Calu3 (cell line): Measurements from ENCODE around the gene IPO11. TPM values are rescaled to one million over a fixed set of nuclear protein-coding genes. Genes with fewer than 3 reads are reported as not detected.
A peak's percentile ranks its signal among the peaks of the same experiment; 100 is the strongest.

Experiments used
- Bru-seq: library from RNA; stranded (reverse); fragments of 400-500 nt; gene quantifications from one replicate; lab custom pipeline; 2021; lab: Mats Ljungman, UMichigan
- BruChase-seq, 2 experiments: library from RNA; stranded (reverse); fragments of 400-500 nt; gene quantifications; one replicate each; lab custom pipeline; 2021; lab: Mats Ljungman, UMichigan
- BruUV-seq: library from RNA; stranded (reverse); fragments of 400-500 nt; replicated peaks from 2 replicates; lab custom pipeline; 2021; lab: Mats Ljungman, UMichigan
- CTCF ChIA-PET: fragments of 300-600 bp; sonication (Branson Sonifier 250); formaldehyde crosslinking; loops from one replicate; lab custom pipeline; 2022; ENCODE audit warnings: antibody characterized with exemption; lab: Charles Lee
- DNase-seq: peaks from one replicate; pipeline ENCODE4 v3.0.0; 2022
- H3K27ac Mint-ChIP-seq: one replicate; pipeline ENCODE4 v1.8.0; 2022; ENCODE audit warnings: mixed read lengths; ENCODE audit not compliant: unreplicated experiment
- H3K27me3 Mint-ChIP-seq: one replicate; pipeline ENCODE4 v1.8.0; 2022; ENCODE audit warnings: mixed read lengths; ENCODE audit not compliant: unreplicated experiment
- H3K36me3 Mint-ChIP-seq: one replicate; pipeline ENCODE4 v1.8.0; 2022; ENCODE audit warnings: mild to moderate bottlenecking, moderate library complexity, mixed read lengths; ENCODE audit not compliant: insufficient read depth, unreplicated experiment
- H3K4me1 Mint-ChIP-seq: one replicate; pipeline ENCODE4 v1.8.0; 2022; ENCODE audit warnings: mild to moderate bottlenecking, low read depth, mixed read lengths; ENCODE audit not compliant: unreplicated experiment
- H3K4me3 Mint-ChIP-seq: one replicate; pipeline ENCODE4 v1.8.0; 2022; ENCODE audit warnings: mild to moderate bottlenecking, low read depth, moderate library complexity, mixed read lengths; ENCODE audit not compliant: unreplicated experiment
- H3K9me3 Mint-ChIP-seq: one replicate; pipeline ENCODE4 v1.8.0; 2022; ENCODE audit warnings: low read depth, mixed read lengths; ENCODE audit not compliant: unreplicated experiment
- CTCF ChIP-seq: fragments of 200-600 bp; IDR thresholded peaks from one replicate; pipeline ENCODE4 v1.8.0; 2022; ENCODE audit warnings: antibody characterized with exemption; ENCODE audit not compliant: unreplicated experiment
- intact Hi-C: fragments of 100-400 bp; cut with micrococcal nuclease; formaldehyde crosslinking; loops from one replicate; pipeline ENCODE4 v1.10.0; 2022; ENCODE audit not compliant: unreplicated experiment
- long read RNA-seq: library from polyadenylated mRNA; stranded (forward); transcript quantifications from one replicate; pipeline ENCODE4 v2.0.0, GENCODE V29; 2022
- total RNA-seq: library from RNA; stranded (reverse); gene quantifications from 2 replicates; pipeline ENCODE4 v1.2.3, GENCODE V29; 2022

The IPO11 gene
- total RNA-seq: 43.4 and 47.3 TPM in 2 replicates
- percentile 87 among the genes with signal in this experiment for Bru-seq, nascent RNA
- percentile 66 among the genes with signal in this experiment for BruChase-seq, experiment 1, labeled RNA remaining after a 6-hour chase
- percentile 65 among the genes with signal in this experiment for BruChase-seq, experiment 2, labeled RNA remaining after a 2-hour chase
- long read RNA-seq, full-length matches to known transcripts: 7 of 18 reads
- long read RNA-seq, partial matches to known transcripts: 4 of 18 reads
- long read RNA-seq, other reads (novel, unspliced or antisense): 7 of 18 reads

GRCh38 chr5:62412549-62413329 is at the start of gene IPO11:
Gene IPO11, plus strand, starts transcription at chr5:62412763. Its CDS starts 24,517 bp downstream, at chr5:62437280.
- intact Hi-C loops: no loop called here
- peaks cover 14% of the 10 kb centered on the region for H3K4me1 Mint-ChIP-seq

GRCh38 chr5:62369039-62369438 is 43.5 kb upstream of the IPO11 start:
- TF ChIP-seq CTCF: no peak
- no peak for DNase-seq
- Mint-ChIP-seq H3K9me3 (no peaks in the 10 kb centered on the region), H3K4me3 (no peak overlapping the region), H3K36me3 (peaks cover 16% of the 10 kb centered on the region), H3K27ac (no peak overlapping the region), H3K4me1 (no peaks in the 10 kb centered on the region), H3K27me3 (no peaks in the 10 kb centered on the region)
- no TSS peak for BruUV-seq
- CTCF ChIA-PET: no interaction called here
- intact Hi-C loops: no loop called here

More at GRCh38 chr5:62412549-62413329, at the start of gene IPO11:
- no TSS peak for BruUV-seq
- CTCF ChIA-PET: interaction anchor here (2.5 kb wide), 1 partner anchor 9 kb away, joined by 31 read pairs; the partner anchor contains the start of gene DIMT1
- no peak for TF ChIP-seq CTCF
- Mint-ChIP-seq H3K27ac (peak within 1 kb of the TSS; percentile 90), H3K9me3 (no peaks in the 10 kb centered on the region), H3K4me3 (peak within 1 kb of the TSS; percentile 90), H3K36me3 (peaks cover 18% of the 10 kb centered on the region), H3K27me3 (no peaks in the 10 kb centered on the region)
- peak; percentile 97 for DNase-seq

DNA sequence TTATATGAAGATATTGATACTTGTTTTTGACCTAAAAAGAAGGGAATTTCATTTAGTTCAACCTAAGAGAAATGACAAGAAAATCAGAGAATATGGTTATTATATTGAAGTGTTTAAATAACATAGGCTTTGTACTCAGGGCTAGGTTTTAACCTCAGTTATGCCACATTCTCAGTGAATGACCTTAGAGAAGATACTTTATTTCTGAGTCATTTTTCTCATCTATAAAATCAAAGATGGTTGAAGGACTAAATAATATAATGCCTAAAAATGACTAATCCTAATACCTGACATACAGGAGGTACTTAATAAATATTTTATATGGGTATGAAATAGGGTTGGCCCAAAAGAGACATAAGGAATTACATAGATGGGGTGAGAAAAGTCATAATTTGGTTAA is 41.2 kb upstream of the IPO11 start:
- no peak for TF ChIP-seq CTCF
- H3K36me3 Mint-ChIP-seq: peaks cover 13% of the 10 kb centered on the region
- intact Hi-C loops: no loop called here
- H3K27ac Mint-ChIP-seq: no peak overlapping the region
- no peaks in the 10 kb centered on the region for H3K27me3 Mint-ChIP-seq
- H3K4me3 Mint-ChIP-seq: no peak overlapping the region
- no peaks in the 10 kb centered on the region for H3K4me1 Mint-ChIP-seq
- DNase-seq: no peak
- no peaks in the 10 kb centered on the region for H3K9me3 Mint-ChIP-seq
- BruUV-seq: no TSS peak
- CTCF ChIA-PET: no interaction called here

DNA sequence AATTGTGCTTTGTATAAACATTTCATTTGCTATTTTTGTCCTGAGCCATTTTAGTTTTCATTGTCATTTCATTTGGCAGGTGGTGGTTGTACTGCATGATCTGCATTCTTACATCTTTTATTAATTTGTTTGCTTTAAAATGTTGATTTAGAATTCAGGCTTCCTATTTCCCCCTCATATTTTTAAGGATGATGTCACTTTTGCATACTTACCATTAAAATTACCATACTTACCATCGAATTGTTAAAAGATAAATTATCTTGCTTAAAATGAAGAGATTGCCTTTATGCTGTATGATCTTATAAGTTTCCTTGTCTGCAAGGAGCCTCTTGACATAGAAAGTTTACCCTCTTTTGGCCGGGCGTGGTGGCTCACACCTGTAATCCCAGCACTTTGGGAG is 40.0 kb upstream of the IPO11 start:
- no peak overlapping the region for H3K4me3 Mint-ChIP-seq
- H3K36me3 Mint-ChIP-seq: peaks cover 11% of the 10 kb centered on the region
- no TSS peak for BruUV-seq
- CTCF ChIA-PET: no interaction called here
- intact Hi-C loops: no loop called here
- H3K9me3 Mint-ChIP-seq: no peaks in the 10 kb centered on the region
- no peak for DNase-seq
- no peaks in the 10 kb centered on the region for H3K4me1 Mint-ChIP-seq
- no peak overlapping the region for H3K27ac Mint-ChIP-seq
- no peak for TF ChIP-seq CTCF
- H3K27me3 Mint-ChIP-seq: no peaks in the 10 kb centered on the region
